GM19395 (cell line): ENCODE results near the gene THAP9.

Experiments
- ATAC-seq: cut with Tn5 transposase; IDR thresholded peaks from one replicate; pipeline ENCODE4 v1.9.1; 2021; ENCODE audit warnings: mild to moderate bottlenecking, moderate library complexity; ENCODE audit not compliant: unreplicated experiment

The THAP9 gene

GRCh38 chr4:82947498-82947897, 47.0 kb downstream of the THAP9 start:
- no peak for ATAC-seq

GRCh38 chr4:82948647-82949204, 48.2 kb downstream of the THAP9 start:
- no peak for ATAC-seq

- no peak for ATAC-seq
Measured at GRCh38 chr4:82951196-82951595, 50.7 kb downstream of the THAP9 start.

- ATAC-seq: no peak
Measured at GRCh38 chr4:82954212-82954611, 53.7 kb downstream of the THAP9 start.

GRCh38 chr4:82957045-82957444, 56.5 kb downstream of the THAP9 start:
- no peak for ATAC-seq

- no peak for ATAC-seq
Measured at GRCh38 chr4:82965763-82966162, 65.2 kb downstream of the THAP9 start.

GRCh38 chr4:82968972-82969371, 68.4 kb downstream of the THAP9 start:
- ATAC-seq: no peak

GRCh38 chr4:82969414-82969813, 68.9 kb downstream of the THAP9 start:
- no peak for ATAC-seq
